IPS DF 6.9 (cell line): ENCODE data around the gene LAMTOR5.

Experiments used
- DNase-seq: peaks from one replicate; pipeline ENCODE4 v3.0.0-alpha.2; 2013; ENCODE audit warnings: low read depth, low spot score
- H3K27ac ChIP-seq: one replicate; pipeline ENCODE4 v1.5.1; 2013; ENCODE audit warnings: low read length, control low read depth
- H3K27me3 ChIP-seq: 2 replicates; pipeline ENCODE4 v1.6.1; 2013; ENCODE audit warnings: mild to moderate bottlenecking, low read length; ENCODE audit not compliant: control insufficient read depth, insufficient read depth
- H3K36me3 ChIP-seq: 2 replicates; pipeline ENCODE4 v1.6.1; 2013; ENCODE audit warnings: low read length; ENCODE audit not compliant: control insufficient read depth, insufficient read depth
- H3K4me1 ChIP-seq: 2 replicates; pipeline ENCODE4 v1.6.1; 2013; ENCODE audit warnings: low read length; ENCODE audit not compliant: control insufficient read depth, insufficient read depth
- H3K4me3 ChIP-seq: 2 replicates; pipeline ENCODE4 v1.5.1; 2013; ENCODE audit warnings: mild to moderate bottlenecking, low read length
- H3K9me3 ChIP-seq: 2 replicates; pipeline ENCODE4 v1.6.1; 2013; ENCODE audit warnings: low read length, inconsistent platforms; ENCODE audit not compliant: control insufficient read depth, insufficient read depth
- WGBS: extraction: QIAGEN DNeasy Blood & Tissue Kit; methylation state at CpG from one replicate; pipeline ENCODE4 v1.1.7; 2013; ENCODE audit warnings: mixed read lengths, missing lambda C conversion rate; ENCODE audit not compliant: insufficient read length, insufficient coverage; 5-methylcytosine and 5-hydroxymethylcytosine counted together

LAMTOR5 gene

DNA sequence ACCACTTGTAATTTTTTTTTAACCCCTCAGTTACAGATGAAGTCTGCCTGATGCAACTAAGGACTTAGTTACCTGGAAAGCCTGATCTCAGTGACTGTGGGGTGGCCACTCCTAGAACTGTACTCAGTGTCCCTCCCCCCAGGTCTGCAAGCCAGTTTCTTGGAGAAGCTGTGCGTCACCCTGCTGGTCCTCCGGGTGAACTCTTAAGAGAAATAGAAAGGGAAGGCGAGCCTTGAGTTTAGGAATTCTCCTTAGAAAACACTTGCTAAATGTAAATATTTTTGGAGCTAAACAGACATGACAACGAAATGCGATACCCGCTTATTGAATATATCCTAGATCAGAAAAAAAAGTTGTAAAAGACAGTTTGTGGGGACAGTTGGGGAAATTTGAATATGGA is 17.4 kb downstream of the LAMTOR5 start:
- WGBS: no CpG with 5 or more reads among the region's 6 CpGs
- no peak overlapping the region for H3K27ac ChIP-seq
- no peak for DNase-seq
- H3K27me3 ChIP-seq: no peaks in the 10 kb centered on the region
- H3K9me3 ChIP-seq: no peaks in the 10 kb centered on the region
- no peaks in the 10 kb centered on the region for H3K36me3 ChIP-seq
- H3K4me3 ChIP-seq: no peak overlapping the region
- 0 out of 2 replicates have a peak, but pooled peaks cover 2% of the 10 kb centered on the region for H3K4me1 ChIP-seq

DNA sequence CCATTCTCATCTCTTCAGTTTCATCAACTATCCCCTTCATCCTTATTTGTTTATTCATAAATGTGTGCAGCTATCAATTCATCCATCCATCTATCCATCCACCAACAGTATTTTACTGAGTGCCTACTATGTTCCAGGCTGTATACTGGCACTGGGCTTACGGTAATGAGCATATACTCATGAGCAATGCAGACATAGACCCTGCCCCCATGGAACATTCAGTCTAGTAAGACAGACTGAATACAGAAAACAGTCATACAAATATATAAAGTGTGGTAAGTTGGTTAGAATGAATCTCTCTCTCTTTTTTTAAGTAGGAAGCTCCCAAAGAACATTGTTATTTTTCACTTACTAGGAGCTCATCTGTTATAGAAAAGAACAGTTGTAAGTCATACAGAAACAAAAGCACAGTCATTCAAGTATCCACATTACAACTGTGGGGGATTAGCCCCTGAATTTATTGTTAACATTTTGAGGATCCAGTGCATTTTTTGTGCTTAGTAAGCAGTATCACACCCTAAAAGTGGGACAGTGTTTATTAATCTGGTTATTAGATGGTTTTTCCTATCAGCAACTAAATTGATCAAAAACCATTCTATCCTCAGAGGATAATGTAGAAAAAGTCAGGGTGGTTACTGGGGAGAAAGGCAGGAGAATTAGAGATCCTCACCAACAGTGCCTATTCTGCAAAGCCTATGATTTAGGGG is 20.3 kb downstream of the LAMTOR5 start:
- Histone ChIP-seq H3K9me3 (no peaks in the 10 kb centered on the region), H3K4me1 (0 out of 2 replicates have a peak, but pooled peaks cover 2% of the 10 kb centered on the region), H3K27ac (no peak overlapping the region), H3K4me3 (no peak overlapping the region), H3K27me3 (no peaks in the 10 kb centered on the region), H3K36me3 (no peaks in the 10 kb centered on the region)
- no CpG with 5 or more reads among the region's 1 CpG for WGBS
- DNase-seq: no peak

GRCh38 chr1:110385369-110385768 is 22.1 kb downstream of the LAMTOR5 start:
- WGBS: no CpG with 5 or more reads among the region's 1 CpG
- no peaks in the 10 kb centered on the region for H3K36me3 ChIP-seq
- H3K27me3 ChIP-seq: no peaks in the 10 kb centered on the region
- H3K27ac ChIP-seq: no peak overlapping the region
- DNase-seq: no peak
- H3K4me3 ChIP-seq: no peak overlapping the region
- H3K9me3 ChIP-seq: no peaks in the 10 kb centered on the region
- H3K4me1 ChIP-seq: no peaks in the 10 kb centered on the region

DNA sequence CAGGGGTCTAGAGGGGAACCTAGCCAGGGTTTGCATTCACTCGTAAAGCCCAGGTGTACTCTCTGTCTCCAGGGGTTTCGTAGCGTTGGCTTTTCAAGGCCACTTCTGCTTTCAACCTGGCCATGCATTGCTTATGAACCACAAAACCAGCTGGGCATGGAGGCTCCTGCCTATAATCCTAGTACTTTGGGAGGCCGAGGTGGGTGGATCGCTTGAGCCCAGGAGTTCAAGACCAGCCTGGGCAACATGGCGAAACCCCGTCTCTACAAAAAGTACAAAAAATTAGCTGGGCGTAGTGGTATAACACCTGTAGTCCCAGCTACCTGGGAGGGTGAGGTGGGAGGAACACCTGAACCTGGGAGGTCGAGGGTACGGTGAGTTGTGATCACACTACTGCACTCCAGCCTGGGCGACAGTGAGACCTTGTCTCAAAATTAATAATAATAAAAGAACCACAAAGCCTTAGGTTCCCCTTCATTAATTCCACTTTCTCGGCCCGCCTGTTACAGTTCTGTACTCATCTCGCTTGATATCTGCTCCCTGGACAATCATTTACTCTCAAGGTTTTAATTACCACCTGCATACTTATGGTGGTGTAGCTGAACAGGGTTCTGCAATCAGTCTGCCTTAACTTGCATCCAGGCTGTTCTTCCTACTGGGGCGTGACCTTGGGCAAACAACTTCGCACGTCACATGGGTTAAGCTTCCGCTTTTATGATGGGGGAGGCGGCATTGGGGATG is 22.7 kb downstream of the LAMTOR5 start:
- no peak for DNase-seq
- H3K27ac ChIP-seq: no peak overlapping the region
- H3K4me1 ChIP-seq: no peaks in the 10 kb centered on the region
- no peaks in the 10 kb centered on the region for H3K36me3 ChIP-seq
- WGBS: no CpG with 5 or more reads among the region's 19 CpGs
- H3K4me3 ChIP-seq: no peak overlapping the region
- no peaks in the 10 kb centered on the region for H3K27me3 ChIP-seq
- H3K9me3 ChIP-seq: no peaks in the 10 kb centered on the region

GRCh38 chr1:110383251-110383990 is 24.1 kb downstream of the LAMTOR5 start:
- Histone ChIP-seq H3K9me3 (no peaks in the 10 kb centered on the region), H3K36me3 (no peaks in the 10 kb centered on the region; the same call in 1 of the 2 replicates), H3K4me1 (no peaks in the 10 kb centered on the region), H3K27me3 (no peaks in the 10 kb centered on the region), H3K27ac (no peak overlapping the region), H3K4me3 (no peak overlapping the region)
- no CpG with 5 or more reads among the region's 5 CpGs for WGBS
- no peak for DNase-seq

DNA sequence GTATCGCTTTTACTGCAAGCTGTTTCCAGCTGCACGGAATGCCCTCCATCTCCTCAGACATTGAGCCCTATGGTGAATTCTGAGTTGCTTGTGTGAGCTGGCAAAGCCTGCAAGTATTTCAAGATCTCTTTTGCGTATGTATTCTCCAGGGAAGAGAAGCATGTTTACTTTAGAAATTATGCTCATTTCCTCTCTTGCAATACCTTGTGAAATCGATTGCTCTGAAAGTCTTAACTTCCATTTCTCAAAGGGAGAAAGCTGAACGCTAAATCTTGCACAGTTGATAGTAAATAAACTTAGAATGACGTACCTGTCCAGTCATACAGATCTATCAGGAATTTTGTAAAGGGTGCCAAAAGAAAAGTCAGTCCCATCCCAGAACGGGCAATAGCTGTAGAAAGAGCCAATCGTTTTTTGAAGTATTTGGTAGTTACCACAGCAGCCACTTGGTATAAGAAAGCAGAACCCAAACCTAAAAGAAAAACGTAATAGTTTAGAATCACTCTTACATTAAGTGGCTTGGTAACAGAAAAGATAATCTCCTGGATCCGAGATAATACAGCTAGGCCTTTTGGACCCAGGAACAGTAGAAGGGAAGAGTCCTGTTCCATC is 26.7 kb downstream of the LAMTOR5 start:
- no CpG with 5 or more reads among the region's 10 CpGs for WGBS
- DNase-seq: no peak
- Histone ChIP-seq H3K27ac (no peak overlapping the region), H3K4me3 (no peak overlapping the region), H3K4me1 (no peaks in the 10 kb centered on the region), H3K36me3 (no peaks in the 10 kb centered on the region; the same call in 1 of the 2 replicates), H3K27me3 (no peaks in the 10 kb centered on the region), H3K9me3 (no peaks in the 10 kb centered on the region)

- Histone ChIP-seq H3K27ac (no peak overlapping the region), H3K4me3 (no peak overlapping the region), H3K27me3 (no peaks in the 10 kb centered on the region), H3K9me3 (no peaks in the 10 kb centered on the region), H3K36me3 (no peaks in the 10 kb centered on the region; the same call in 1 of the 2 replicates), H3K4me1 (no peaks in the 10 kb centered on the region)
- DNase-seq: no peak
- WGBS: no CpG with 5 or more reads among the region's 1 CpG
These were observed 32.0 kb downstream of the LAMTOR5 start for GRCh38 chr1:110375490-110375889.

GRCh38 chr1:110370827-110371226 is 36.7 kb downstream of the LAMTOR5 start:
- Histone ChIP-seq H3K9me3 (no peaks in the 10 kb centered on the region), H3K4me3 (no peak overlapping the region), H3K27me3 (no peaks in the 10 kb centered on the region), H3K36me3 (no peaks in the 10 kb centered on the region; the same call in 1 of the 2 replicates), H3K27ac (no peak overlapping the region), H3K4me1 (no peaks in the 10 kb centered on the region)
- DNase-seq: no peak
- no CpG with 5 or more reads among the region's 1 CpG for WGBS

DNA sequence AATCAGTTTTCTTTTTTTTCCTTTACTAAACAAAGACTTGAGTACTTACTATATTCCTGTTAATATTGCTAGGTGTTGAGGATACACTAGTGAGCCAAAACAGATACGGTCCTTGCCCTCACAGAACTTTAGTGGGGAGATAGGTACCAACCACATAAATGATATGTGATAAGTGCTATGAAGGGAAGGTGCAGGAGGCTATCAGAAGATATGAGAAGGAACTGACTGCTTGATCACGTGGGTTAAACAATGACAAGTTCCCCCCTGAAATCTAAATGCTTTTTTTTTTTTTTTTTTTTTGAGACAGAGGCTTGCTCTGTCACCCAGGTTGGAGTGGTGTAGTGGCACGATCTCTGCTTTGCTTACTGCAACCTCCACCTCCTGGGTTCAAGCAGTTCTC is 43.3 kb downstream of the LAMTOR5 start:
- Histone ChIP-seq H3K27me3 (no peaks in the 10 kb centered on the region), H3K4me1 (no peaks in the 10 kb centered on the region), H3K4me3 (no peak overlapping the region), H3K27ac (no peak overlapping the region), H3K36me3 (no peaks in the 10 kb centered on the region), H3K9me3 (no peaks in the 10 kb centered on the region)
- WGBS: no CpG with 5 or more reads among the region's 3 CpGs
- no peak for DNase-seq

GRCh38 chr1:110361856-110362255 is 45.6 kb downstream of the LAMTOR5 start:
- Histone ChIP-seq H3K4me3 (no peak overlapping the region), H3K27ac (no peak overlapping the region), H3K27me3 (no peaks in the 10 kb centered on the region), H3K9me3 (no peaks in the 10 kb centered on the region), H3K36me3 (no peaks in the 10 kb centered on the region), H3K4me1 (no peaks in the 10 kb centered on the region)
- DNase-seq: no peak
- WGBS: no CpG with 5 or more reads among the region's 1 CpG
